HL-60 (cell line): ENCODE data around the gene TSTD2.

Source experiments
- GABPA ChIP-seq: IDR thresholded peaks from 2 replicates; pipeline ENCODE4 v1.6.1; 2012; ENCODE audit warnings: low read depth
- POLR2AphosphoS5 ChIP-seq: IDR thresholded peaks from 2 replicates; pipeline ENCODE4 v1.6.1; 2012; ENCODE audit warnings: low read depth
- SPI1 ChIP-seq: IDR thresholded peaks from 2 replicates; pipeline ENCODE4 v1.6.1; 2012; ENCODE audit warnings: low read depth, mild to moderate bottlenecking, borderline replicate concordance
- TF ChIP-seq, protein P1 (sequence below): IDR thresholded peaks from one replicate; pipeline ENCODE4 v1.5.1; 2011; ENCODE audit warnings: low read length, control low read depth, inconsistent platforms; ENCODE audit not compliant: insufficient read depth
- TF ChIP-seq, protein P2 (sequence below): IDR thresholded peaks from 2 replicates; pipeline ENCODE4 v1.6.1; 2012; ENCODE audit warnings: low read depth; ENCODE audit not compliant: insufficient replicate concordance

DNA sequence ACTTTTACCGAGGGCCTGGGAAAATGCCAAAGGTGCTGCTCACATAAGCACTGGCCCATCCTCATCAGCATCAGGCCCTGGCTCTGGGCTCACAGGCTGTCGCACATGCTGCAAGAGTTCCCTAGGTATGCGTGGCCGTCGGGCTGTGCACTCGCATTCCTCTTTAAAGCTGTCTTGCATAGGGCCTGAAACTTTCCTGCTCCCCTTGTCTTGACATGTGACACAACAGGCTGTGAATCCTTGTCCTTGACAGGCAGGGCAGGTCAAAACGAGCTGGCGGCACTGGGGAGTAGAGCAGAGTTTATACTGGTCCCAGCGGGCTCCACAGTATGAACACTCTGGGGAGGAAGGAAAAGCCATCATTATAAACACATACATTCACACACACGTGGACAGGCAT, 30.7 kb downstream of the TSTD2 start:
- TF ChIP-seq, protein P1, sequence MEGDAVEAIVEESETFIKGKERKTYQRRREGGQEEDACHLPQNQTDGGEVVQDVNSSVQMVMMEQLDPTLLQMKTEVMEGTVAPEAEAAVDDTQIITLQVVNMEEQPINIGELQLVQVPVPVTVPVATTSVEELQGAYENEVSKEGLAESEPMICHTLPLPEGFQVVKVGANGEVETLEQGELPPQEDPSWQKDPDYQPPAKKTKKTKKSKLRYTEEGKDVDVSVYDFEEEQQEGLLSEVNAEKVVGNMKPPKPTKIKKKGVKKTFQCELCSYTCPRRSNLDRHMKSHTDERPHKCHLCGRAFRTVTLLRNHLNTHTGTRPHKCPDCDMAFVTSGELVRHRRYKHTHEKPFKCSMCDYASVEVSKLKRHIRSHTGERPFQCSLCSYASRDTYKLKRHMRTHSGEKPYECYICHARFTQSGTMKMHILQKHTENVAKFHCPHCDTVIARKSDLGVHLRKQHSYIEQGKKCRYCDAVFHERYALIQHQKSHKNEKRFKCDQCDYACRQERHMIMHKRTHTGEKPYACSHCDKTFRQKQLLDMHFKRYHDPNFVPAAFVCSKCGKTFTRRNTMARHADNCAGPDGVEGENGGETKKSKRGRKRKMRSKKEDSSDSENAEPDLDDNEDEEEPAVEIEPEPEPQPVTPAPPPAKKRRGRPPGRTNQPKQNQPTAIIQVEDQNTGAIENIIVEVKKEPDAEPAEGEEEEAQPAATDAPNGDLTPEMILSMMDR = no peak
- TF ChIP-seq, protein P2, sequence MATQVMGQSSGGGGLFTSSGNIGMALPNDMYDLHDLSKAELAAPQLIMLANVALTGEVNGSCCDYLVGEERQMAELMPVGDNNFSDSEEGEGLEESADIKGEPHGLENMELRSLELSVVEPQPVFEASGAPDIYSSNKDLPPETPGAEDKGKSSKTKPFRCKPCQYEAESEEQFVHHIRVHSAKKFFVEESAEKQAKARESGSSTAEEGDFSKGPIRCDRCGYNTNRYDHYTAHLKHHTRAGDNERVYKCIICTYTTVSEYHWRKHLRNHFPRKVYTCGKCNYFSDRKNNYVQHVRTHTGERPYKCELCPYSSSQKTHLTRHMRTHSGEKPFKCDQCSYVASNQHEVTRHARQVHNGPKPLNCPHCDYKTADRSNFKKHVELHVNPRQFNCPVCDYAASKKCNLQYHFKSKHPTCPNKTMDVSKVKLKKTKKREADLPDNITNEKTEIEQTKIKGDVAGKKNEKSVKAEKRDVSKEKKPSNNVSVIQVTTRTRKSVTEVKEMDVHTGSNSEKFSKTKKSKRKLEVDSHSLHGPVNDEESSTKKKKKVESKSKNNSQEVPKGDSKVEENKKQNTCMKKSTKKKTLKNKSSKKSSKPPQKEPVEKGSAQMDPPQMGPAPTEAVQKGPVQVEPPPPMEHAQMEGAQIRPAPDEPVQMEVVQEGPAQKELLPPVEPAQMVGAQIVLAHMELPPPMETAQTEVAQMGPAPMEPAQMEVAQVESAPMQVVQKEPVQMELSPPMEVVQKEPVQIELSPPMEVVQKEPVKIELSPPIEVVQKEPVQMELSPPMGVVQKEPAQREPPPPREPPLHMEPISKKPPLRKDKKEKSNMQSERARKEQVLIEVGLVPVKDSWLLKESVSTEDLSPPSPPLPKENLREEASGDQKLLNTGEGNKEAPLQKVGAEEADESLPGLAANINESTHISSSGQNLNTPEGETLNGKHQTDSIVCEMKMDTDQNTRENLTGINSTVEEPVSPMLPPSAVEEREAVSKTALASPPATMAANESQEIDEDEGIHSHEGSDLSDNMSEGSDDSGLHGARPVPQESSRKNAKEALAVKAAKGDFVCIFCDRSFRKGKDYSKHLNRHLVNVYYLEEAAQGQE = no peak
- TF ChIP-seq POLR2AphosphoS5 (no peak), SPI1 (no peak), GABPA (no peak)
